22Rv1 (cell line): ENCODE results near the gene TULP3.
"Not testable (repeated sequence)": the region's sequence is repeated elsewhere in the genome, so short reads cannot be mapped to it uniquely, and the experiment has no call there.

Experiments
- H3K27ac ChIP-seq: fragments of 450-650 bp; 2 replicates; pipeline ENCODE4 v1.5.1; 2017
- ZFX ChIP-seq: fragments of 450-650 bp; IDR thresholded peaks from 2 replicates; pipeline ENCODE4 v1.6.1; 2017; ENCODE audit warnings: antibody characterized with exemption, borderline replicate concordance
- TF ChIP-seq, protein P1 (sequence below): fragments of 450-650 bp; IDR thresholded peaks from 2 replicates; pipeline ENCODE4 v1.5.1; 2017; ENCODE audit warnings: mild to moderate bottlenecking

TULP3 gene

GRCh38 chr12:2860170-2860569, 30.5 kb upstream of the TULP3 start:
- no peak overlapping the region for H3K27ac ChIP-seq
- TF ChIP-seq, protein P1, sequence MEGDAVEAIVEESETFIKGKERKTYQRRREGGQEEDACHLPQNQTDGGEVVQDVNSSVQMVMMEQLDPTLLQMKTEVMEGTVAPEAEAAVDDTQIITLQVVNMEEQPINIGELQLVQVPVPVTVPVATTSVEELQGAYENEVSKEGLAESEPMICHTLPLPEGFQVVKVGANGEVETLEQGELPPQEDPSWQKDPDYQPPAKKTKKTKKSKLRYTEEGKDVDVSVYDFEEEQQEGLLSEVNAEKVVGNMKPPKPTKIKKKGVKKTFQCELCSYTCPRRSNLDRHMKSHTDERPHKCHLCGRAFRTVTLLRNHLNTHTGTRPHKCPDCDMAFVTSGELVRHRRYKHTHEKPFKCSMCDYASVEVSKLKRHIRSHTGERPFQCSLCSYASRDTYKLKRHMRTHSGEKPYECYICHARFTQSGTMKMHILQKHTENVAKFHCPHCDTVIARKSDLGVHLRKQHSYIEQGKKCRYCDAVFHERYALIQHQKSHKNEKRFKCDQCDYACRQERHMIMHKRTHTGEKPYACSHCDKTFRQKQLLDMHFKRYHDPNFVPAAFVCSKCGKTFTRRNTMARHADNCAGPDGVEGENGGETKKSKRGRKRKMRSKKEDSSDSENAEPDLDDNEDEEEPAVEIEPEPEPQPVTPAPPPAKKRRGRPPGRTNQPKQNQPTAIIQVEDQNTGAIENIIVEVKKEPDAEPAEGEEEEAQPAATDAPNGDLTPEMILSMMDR = no peak

GRCh38 chr12:2862876-2863275, 27.8 kb upstream of the TULP3 start:
- TF ChIP-seq ZFX = no peak
- TF ChIP-seq, protein P1 = no peak
- H3K27ac ChIP-seq = no peak overlapping the region

DNA sequence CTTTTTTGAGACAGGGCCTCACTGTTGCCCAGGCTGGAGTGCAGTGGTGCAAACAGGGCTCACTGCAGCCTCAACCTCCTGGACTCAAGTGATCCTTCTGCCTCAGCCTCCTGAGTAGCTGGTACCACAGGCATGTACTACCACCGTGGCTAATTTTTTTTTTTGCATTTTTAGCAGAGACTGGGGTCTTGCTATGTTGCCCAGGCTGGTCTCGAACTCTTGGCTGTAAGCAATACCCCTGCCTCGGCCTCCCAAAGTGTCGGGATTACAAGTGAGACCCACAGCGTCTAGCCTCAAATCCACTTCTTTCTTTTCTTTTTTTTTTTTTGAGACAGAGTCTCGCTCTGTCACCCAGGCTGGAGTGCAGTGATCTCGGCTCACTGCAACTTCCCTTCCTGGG, 27.3 kb upstream of the TULP3 start:
- not testable (repeated sequence) for H3K27ac ChIP-seq

DNA sequence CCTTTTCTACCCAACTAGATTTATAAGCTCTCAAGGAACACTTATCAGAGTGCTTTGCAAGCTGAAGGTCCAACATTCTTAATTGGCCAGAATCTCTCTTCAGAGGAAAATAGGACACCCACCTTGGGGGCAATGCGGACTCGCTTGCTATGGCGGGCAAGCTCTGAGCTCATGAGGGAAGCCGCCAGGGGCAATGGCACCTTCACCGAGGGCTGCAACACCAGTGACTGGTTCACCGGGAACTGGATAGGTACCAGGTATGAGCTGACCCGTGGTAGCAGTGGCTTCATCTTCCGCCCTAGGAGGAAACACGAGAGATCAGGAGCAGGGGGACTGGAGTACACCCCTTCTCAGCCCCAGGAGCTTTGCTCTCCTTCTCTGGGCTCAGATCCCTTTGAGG, 26.5 kb upstream of the TULP3 start:
- TF ChIP-seq, protein P1 = no peak
- no peak for TF ChIP-seq ZFX
- H3K27ac ChIP-seq = no peak overlapping the region

- H3K27ac ChIP-seq = not testable (repeated sequence)
Observed at GRCh38 chr12:2868986-2869632, 21.6 kb upstream of the TULP3 start.

DNA sequence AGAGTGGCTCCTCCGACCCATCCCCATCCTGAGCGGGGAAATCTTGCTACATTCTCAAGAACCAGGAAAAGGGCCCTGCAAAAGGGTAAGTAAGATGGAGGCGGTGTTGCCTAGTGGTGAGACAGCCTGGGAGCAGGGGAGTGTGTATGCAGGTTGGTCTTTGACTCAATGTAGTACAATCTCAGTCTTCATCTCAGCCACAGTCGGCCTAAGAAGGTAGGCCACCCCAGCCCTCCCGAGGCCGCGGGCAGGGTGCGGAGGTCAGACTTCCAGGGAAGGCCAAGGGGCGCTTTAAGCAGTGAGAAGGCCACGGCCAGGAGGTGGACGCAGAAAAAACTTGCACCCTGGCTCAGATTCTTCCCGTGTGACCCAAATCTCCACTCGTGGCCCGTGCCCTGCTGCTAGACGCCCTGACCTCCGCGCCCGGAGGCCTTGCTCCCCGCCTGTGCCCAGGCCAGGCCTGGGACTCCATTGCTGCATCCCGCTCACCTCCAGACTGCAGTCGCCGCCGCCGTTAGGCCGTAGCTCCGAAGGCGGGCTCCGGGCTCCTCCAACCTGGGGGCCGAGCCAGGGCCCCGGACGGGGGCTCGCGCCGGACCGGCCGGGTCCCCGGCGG, 14.2 kb upstream of the TULP3 start:
- TF ChIP-seq ZFX = no peak; the same call in 1 of the 2 replicates
- TF ChIP-seq, protein P1 = no peak
- H3K27ac ChIP-seq = peak overlapping the region; percentile 90

DNA sequence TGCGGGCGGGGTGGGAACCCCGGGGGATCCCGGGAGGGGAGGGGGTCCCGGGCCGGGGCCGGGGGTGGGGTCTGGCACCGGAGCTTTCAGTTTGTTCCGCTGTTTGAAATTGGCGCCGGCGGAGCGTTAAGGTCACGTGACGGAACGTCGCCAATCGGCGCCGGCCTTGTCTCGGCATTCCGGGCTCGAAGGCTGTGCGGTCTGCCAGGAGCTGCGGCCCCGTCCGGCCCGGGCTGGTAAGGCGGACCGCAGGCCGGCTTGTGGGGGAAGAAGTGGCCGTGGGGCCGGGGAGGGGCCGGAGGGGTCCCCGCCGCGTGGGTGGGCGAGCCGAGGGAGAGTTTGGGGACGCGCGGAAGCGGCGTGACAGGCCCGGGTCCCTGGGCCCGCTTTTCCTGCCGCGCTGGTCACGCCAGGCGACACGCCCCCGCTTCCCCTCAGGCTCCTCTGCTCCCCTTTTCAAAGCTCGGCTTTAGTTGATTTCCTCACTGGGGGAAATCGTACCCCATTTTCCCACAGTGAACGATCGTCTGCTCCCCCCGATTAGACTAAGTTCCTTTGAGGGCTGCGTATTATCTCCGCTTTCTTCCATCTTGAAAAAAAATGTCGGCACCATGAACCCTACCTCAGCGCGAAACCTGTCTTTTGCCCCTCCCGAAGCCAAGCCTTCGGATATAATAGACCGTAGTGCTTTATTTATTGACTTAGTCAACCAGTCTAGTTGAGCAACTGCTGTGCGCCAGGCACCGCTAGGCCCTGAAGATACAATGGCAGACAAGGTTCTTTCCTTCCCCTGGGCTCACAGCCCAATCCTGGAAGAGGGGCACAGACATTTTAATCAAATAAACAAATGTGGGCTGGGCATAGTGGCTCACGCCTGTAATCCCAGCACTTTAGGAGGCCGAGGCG, 13.4 kb upstream of the TULP3 start, which contains the start of the genes FOXM1 and RHNO1:
Gene FOXM1 (minus strand): TSS at position 128 of the 906 bp plus-strand sequence. CDS start 2,696 bp downstream, outside the sequence.
Gene RHNO1 (plus strand): TSS at position 177 of the 906 bp plus-strand sequence. CDS start 8,144 bp downstream, outside the sequence.
- peak within 1 kb of the TSS; percentile 90 for H3K27ac ChIP-seq
- TF ChIP-seq ZFX = no peak; the same call in 1 of the 2 replicates
- TF ChIP-seq, protein P1 = peak; percentile 6; the same call in 1 of the 2 replicates
